Gastrocnemius medialis (tissue), 4 donors: ENCODE measurements around the gene CNNM3.

Source experiments
- CTCF ChIP-seq, 5 experiments: fragments of 450-650 bp in 3 of 5; fragments of 200-600 bp in 2 of 5; sonication (generic) in 2 of 5; IDR thresholded peaks in 4 of 5; conservative IDR thresholded peaks in 1 of 5; 1 replicate in 4 of 5; 2 replicates in 1 of 5; pipeline ENCODE4 v1.5.1; 2016 to 2019; ENCODE audit warnings: antibody characterized with exemption in 5 of 5, mild to moderate bottlenecking in 3 of 5, moderate library complexity in 3 of 5
- POLR2A ChIP-seq, 2 donors: fragments of 450-650 bp; IDR thresholded peaks; one replicate each; pipeline ENCODE4 v1.6.1; 2017; ENCODE audit warnings: antibody characterized with exemption in 2 of 2, mild to moderate bottlenecking in 2 of 2, moderate library complexity in 2 of 2

- TF ChIP-seq CTCF (IDR thresholded peaks at IDR 0.05 in 4 of 5, conservative IDR thresholded peaks at IDR 0.05 in 1 of 5), result no peak
- TF ChIP-seq POLR2A (IDR thresholded peaks at IDR 0.05), result no peak
Measured at GRCh38 chr2:96816836-96817702, 1.0 kb downstream of the CNNM3 start.
